CD4-positive, alpha-beta T cell treated with Interleukin-15 for 1 hour (primary cell): Measurements from ENCODE around the gene SPDYC.

Source experiments
- DNase-seq: peaks from one replicate; pipeline ENCODE4 v3.0.0-alpha.2; 2020

The SPDYC gene, protein sequence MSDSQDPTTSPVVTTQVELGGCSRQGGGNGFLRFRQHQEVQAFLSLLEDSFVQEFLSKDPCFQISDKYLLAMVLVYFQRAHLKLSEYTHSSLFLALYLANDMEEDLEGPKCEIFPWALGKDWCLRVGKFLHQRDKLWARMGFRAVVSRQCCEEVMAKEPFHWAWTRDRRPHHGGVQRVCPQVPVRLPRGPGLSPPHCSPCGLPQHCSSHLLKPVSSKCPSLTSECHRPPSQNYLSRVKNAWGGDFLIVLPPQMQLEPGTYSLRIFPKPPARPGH

DNA sequence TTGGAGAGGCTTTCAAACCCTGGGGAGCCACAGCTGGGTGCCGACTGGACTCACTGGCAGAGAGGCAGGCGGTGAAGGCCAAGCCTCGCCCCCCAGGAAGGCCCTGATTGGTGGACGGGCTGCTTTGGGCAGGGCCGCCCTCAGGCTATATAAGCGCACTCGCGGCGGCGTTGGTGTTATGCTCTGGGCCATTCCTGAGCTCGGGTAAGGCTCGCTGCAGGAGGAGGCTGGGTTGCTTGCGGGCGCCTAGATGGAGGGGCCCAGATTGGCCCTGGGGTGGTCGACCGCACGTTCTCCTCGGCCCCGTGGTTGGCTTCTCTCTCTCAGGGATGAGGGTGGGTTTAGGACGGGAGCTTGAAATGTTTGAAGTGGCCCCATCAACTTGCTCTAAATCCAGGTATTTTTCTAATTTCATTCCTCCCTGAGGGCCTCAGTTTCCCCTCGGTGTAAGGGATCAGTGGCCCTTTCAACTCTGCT is at the start of gene SPDYC:
SPDYC (plus strand) TSS at position 176 of the 477 bp plus-strand sequence. CDS start 1,125 bp downstream, outside the sequence.
- no peak for DNase-seq

DNA sequence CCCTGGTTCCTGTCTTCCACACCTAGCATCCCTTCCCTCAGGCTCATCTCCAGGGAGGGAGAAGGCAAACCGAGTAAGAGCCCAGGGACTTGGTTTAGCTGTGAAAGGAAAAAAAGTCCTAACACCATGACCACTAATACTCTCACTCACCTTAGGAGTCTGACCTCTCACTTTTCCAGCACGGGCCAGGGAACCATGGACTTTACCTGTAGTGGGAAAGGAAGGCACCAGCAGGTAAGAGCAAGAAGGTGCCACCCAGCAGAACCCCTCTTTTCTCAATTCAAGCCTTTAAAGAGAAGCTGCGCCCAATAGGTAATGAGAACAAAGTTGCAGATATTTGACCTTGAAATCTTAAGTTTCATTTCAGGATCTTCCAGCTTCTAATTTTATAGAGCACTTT is 49.2 kb upstream of the SPDYC start:
- no peak for DNase-seq

DNA sequence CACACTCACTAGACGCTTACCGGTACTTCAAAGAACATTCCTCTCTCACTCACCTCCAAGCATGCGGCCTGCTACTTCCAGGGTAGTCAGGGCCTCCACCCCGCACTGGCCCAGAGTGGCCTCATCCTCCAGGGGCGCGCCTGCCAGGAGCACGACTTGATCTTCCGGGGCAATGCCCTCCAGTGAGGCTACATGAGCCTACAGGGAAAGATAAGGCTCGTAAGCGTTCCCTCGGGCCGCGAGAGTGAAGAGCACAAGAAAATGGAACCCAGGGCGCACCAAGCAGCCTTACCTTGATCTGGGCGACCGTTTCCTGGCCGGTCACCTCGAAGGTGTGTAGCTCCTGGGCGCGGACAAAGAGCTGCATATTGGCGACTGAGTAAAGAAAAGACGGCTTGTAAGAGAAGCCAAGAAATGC is 48.6 kb upstream of the SPDYC start:
- DNase-seq = peak; percentile 44

DNA sequence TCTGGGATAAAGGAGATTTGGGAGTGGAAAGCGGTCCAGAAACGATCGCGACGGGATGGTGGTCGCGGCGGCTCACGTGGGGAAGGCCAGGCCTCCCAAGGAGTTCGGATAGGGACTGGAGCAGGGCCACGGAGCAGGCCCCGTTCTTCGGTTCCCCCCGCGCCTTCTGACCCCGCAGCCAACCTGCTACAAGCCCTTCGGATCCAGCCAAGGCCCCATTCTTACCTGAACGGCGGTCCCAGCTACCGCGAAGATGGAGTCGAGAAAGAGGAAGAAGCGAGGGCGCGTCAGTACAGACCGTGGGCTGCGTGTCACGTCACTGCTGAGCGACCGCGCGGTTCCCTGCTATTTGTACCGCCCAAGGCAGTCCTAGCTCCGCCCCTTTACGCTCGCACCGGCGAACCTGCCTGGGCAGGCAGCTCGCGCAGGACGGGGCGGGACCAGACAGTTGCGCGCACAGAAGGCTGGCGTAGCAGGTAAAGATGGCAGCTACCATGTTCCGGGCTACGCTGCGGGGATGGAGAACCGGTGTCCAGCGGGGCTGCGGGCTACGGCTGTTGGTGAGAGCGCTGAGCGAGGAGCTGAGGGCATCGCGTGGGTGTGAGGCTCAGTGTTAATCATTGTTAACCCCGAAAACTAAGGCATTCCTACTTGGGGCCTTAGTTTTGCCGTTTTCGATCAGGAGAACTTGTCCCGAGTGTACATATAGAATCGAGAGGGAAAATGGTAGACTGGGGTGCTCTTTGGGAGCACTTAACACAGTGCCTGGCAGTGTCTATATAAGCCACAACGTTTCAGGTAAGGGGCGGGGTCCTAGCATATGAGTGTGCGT is 48.0 kb upstream of the SPDYC start, which contains the start of the genes FAU and MRPL49:
FAU (minus strand) TSS at position 270 of the 832 bp plus-strand sequence. CDS start 321 bp downstream, outside the sequence.
MRPL49 (plus strand) TSS at position 457 of the 832 bp plus-strand sequence; CDS start at position 483, 26 bp downstream.
- DNase-seq = peak; percentile 99

DNA sequence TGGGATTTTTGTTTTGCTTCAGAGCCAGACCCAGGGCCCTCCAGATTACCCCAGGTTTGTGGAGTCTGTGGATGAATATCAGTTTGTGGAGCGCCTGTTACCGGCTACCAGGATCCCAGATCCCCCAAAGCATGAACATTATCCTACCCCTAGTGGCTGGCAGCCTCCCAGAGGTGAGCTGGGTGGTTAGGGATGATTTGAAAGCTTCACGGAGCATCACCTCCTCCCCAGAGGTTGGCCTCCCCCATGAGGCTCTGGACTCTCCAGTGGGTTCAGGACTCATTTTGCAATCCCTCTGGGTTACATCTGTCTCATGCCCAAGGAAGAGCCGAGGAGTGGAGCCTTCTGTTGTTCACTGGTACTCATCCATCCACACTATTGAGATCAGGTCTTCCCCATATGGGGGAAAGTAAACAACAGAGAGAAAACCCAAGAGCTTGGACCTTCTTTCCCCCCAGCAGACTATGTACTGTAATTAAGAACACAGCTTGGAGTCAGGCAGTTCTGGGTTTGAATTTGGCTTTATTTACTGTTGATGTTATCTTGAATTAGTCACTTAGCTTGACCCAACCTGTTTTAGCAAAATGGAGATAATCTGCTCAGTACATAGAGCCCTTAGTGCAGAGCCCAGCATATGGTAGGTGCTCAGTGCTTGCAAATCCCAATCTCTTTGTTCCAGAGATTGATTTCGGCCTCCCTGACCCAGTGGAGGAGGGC is 45.4 kb upstream of the SPDYC start:
- no peak for DNase-seq

DNA sequence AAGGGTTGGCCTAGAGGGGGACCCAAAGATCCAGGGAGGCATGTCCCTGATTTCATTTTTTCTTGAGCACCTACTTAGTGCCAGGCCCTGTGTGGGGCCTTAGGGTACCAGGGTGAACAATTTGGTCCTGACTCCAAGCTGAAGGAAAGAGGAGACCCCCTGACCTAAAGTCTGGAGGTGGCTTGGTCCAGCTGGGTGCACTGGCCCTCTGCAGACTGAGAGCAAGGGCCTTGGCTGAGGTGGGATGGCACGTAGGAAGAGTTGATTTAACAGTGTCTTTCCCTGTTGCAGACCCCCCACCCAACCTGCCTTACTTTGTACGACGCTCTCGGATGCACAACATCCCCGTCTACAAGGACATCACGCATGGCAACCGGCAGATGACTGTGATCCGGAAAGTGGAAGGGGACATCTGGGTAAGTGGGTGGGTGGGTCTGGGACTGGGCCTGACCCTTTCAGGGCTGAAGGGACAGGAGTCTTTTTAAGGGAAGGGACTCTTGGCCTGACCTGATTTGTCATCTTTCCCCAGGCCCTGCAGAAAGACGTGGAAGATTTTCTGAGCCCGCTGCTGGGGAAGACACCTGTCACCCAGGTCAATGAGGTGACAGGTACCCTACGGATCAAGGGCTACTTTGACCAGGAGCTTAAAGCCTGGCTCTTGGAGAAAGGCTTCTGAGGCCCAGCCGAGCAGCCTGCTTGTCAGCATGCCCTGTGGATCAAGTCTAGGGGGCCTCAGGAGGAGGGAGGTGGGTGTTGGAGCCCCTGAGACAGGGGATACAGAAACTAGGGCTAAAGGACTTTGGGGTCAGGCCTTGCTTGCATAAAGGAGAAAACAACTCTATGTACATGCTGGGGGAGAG is 44.6 kb upstream of the SPDYC start:
- no peak for DNase-seq

DNA sequence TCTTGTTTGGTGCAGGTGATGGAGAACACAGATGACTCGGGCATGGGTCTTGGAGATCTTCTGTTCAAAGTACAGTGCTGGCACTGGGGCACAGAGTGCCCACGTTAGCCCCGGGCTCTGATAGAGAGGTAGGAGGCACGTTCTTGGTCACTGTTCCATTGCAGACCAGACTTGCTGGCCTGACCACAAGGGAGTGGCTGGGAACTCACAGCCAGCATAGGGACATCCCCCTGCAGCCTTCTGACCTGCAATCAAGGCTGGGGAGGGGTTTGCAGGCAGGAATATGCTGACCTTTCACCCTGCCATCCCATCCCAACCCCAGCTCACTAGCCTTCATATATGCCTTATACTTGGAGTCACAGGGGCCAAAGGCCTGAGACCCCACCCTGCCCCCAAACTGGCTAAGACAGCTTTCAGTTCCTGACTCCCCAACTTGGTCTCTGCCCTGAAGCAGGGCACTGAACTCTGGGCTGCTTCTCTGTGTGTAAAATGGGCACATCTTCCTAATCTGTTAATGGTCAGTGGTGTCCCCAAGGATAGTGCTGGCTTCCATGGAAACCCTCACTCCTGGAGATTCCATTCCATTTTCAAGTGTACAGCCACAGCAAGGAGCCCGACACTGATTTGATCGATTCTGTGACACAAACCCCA is 43.3 kb upstream of the SPDYC start:
- DNase-seq = no peak

DNA sequence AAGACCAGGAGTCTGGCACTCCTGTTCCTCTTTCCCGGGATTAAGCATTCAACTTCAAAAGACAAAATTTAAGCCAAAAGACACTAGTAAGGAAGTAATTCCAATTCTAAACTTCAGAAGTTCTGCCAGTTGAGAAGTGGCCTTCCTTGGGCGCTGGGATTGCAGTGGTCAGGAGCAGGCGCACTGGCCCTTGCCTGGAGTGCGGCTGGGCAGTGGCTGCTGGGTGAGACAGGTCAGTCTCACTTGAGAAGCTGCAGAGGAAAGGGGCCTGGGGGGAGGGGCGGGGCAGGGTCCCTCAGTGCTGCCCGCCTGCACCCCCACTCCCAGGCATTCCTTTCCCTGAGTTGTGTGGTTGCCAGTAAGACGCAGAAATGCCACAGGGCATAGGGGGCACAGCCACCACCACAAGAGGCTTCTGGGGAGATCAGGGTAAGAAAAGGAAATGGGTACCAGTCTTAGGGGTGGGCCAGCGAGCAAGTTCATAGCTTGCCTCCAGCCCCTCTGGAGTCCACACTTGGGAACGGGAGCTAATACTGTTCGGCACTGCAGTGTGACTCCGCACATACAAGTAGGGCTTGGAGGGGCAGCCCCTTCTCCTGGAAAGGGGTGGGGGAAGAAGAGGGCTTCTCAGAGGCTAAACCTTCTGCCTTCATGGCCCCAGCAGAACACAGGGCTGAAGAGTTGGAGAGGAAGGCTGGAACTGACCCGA is 42.4 kb upstream of the SPDYC start:
- DNase-seq = no peak

DNA sequence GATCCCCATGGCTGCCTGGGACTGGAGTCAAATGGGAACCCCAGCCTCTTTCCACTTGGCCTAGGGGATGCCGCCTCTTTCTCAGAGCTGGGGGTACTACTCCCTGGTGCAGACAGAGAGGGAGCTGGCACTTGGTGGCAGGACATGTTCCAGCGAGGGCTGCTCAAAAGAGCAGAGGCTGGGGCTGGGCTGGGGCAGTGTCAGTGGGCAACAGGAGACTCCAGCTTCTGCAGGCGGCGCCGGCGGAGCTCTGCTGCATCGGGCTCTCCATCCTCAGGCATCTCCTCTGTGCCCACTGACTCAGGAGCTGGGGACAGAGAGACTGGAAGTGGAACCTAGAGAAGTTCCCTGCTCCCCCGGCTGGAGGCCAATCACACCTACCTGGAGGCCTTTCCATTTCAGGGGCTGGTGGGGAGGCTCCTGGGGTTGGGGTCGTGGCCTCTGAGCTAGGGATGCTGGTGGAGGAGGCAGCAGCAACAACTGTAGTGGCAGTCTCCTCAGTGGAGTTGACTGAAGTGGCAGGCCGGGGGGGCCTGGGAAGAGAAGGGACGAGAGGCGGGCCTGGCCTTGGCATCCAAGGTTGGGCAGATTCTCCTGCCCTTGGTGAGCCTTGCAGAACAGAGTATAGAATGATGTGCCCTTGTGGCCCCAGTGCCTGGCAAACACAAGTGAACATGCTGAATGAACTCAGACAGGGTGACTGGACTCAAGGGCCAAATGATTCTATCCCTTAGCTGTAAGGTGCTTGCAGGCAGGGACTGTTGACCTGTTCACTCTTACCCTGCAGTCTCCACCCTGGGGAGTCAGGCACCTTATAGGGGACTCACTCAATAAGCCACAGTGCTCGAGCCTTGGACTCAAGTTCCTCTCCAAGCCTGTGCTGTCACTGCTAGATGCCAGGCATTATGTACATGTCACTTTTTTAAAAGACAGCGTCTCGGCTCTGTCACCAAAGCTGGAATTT is 41.6 kb upstream of the SPDYC start:
- DNase-seq = no peak

DNA sequence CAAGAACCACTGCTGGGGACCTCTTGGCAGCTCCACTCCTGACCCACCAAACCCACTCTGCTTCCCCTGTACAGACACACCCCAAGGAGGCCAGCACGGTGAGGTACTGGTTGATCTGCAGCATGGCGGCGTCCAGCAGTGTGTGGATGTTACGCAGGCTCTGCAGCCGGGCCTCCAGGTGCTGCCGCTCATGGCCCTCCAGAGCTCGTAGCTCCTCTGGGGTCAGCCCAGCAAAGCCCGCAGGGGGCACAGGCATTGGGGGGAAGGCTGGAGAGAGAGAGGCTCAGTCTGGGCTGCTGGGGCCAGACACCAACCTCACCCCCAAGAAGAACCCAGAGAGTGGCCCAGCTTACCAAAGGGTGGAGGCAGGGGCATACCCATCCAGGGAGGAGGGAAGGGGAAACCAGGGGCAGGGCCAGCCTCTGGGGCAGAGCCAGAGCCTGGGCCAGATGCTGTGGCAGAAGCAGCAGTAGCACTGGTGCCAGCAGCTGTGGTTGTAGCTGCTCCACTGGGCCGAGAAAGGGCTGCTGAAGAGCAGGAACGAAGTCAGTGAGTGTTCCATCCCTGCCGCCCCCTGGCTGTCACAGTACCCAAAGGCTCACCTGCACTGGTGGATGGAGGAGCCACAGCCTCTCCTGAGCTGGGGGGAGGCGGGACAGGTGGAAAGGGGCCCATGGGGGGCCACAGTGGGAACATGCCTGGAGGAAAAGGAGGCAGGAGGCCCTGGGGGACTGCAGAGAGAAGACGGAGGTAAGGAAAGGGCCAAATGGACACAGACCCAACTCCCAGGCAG is 40.2 kb upstream of the SPDYC start:
- peak; percentile 37 for DNase-seq

DNA sequence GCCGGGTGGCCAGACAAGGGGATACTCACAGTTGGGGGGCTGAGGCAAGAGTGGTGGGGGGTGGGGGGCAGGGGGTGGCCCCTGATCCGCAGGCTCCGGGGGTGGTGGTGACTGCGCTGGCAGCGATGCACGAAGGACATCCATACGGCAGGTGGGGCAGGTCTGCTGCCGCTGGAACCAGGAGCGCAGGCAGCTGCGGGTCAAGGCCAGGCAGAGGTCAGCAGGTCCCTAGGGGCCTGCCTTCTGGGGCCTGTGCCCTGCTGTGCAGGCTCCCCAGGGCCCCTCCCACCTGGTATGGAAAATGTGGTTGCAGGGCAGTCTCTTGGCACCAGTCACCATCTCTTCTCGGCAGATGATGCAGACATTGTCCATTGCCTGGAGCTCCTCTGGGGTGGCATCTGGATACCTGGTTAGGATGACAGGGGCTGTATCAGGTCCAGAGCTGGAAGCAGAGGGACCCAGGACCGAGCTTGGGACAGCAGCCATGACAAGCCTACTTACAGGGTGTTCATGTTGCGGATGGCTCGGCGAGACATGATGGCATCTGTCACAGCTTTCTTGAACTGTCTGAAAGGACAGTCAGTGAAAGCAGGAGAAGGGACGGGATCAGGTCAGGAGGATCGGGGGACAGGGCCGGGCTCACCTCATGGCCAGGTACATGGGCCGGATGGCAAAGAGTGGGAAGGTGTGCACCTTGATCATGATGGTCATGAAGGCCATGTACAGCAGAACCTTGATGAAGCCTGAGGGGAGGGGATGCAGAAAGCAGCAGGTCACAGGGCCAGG is 39.2 kb upstream of the SPDYC start:
- no peak for DNase-seq

DNA sequence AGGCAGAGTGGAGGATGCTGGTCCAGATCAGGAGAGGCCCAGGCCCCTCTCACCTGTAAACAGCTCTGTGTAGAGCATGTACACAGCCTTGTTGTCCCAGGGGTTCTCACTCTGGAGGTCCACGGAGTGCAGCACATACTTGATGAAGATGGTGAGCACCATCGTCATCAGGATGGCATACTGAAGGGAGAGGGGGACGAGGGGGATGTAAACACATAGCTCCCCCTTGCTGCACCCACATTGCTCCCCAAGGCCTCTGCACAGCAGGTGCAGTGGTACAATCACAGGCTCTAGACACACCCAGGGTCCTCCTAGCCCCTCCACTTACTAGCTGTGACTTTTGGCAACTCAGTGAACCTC is 38.6 kb upstream of the SPDYC start:
- no peak for DNase-seq

DNA sequence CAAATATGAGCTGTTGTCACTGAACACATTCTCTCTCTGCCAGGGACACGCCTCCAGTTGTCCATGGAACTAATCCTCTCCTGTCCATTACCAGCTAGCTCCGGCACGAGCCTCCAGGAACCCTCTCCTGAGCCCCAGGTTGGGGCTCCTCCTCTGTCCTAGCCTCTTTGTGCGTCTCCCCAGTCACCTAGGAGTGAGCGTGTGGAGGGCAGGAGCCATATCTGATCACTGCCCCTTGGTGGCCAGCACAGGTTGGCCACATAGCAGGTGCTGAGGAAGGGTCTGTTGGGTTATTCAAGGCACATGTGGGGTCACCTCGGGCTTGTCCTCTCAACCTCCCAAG is 38.2 kb upstream of the SPDYC start:
- no peak for DNase-seq

DNA sequence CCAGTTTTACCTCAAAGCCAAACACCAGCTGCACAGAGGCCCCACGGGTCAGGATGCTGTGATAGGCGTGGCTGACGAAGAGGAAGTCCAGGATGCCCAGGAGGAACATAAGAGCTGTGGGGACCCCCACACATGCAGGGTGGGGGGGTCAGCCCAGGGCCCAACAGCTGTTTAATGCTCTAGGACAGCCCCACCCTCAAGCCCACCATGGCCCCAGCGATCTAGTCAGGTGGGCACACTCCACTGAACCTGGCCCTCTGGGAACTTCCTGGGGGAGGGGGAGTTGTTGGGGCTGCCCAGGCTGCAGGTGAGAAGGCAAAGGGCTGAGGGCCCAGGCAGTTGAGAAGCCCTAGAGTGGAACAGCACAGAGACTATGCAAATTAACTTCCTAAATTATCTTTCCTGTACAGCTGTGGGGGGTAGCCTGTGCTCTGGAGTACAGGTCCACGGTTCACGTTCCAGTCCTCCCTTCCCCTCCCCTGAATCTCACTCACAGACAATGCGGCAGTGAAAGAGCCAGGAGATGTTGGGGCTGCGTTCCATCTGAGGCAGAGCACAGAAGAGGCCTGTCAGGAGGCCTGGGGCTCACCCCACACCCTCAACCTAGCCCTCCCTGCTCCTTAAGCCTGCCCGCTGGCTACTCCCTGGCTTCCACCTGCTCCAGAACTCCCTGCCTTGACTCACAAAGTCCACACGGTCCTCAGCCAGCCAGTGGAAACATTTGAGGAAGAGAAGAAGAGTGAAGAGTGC is 37.6 kb upstream of the SPDYC start:
- peak; percentile 63 for DNase-seq

DNA sequence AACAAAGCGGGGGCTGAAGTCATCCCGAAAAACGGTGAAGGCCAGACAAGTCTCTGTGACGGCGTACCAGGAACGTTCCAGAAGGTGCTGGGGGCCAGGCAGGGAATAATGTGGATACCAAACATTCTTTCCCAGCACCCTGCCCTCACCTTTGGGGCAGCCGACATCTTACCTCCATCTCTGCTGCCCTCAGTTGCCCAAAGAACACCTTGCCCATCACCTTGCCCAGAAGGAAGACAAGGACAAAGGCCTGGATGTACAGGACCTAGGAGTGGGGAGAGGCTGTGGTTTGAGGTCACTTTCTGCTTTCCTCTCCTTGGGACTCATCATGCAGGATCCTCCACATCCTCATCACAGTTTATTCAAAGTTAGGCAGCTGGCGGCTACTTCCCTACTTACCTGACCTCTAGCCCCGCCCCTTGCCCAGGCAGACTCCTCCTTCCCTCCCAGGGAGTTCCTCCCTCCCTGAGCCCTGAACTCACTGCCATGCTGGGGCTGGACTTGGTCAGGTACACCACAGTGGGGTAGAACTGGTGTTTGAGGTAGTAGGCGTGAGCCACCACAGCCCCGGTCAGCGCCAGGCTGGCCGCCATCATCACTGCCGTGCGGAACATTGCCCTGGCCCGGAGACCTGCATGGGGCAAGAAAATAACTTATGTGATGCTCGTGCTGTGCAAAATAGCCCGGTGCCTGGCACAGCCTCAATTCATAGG is 36.9 kb upstream of the SPDYC start:
- peak; percentile 71 for DNase-seq

DNA sequence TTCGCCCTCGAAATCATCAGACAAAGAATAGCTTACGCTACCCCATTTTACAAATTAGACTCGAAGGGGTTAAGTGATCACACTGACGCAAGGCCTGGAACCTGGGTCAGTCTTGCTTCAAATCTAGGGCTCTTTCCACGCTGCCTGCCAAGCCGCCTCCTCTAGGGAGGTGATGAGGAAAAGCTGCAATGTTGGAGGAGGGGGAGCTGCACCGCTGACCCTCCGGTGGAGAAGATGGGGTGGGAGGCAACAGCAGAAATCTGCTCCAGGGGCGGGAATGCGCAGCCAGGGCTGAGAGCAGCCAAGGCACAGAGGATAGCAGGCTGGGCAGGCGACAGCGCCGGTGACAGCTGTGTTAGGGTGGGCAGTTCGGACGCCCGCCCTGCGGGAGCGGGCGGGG is 36.3 kb upstream of the SPDYC start:
- DNase-seq = no peak
